Hematopoietic multipotent progenitor cell treated with erythropoietin and hydrocortisone succinate and interleukin-3 and kit ligand, for 4 days (in vitro differentiated cells): ENCODE results near the gene PUS10.
"Not testable (repeated sequence)": the region's sequence is repeated elsewhere in the genome, so short reads cannot be mapped to it uniquely, and the experiment has no call there.

ENCODE experiments used
- DNase-seq: peaks from one replicate; pipeline ENCODE4 v3.0.0-alpha.2; 2015

Gene PUS10

GRCh38 chr2:60965499-60965785, 52.6 kb downstream of the PUS10 start:
- no peak for DNase-seq

GRCh38 chr2:60964651-60965498, 53.2 kb downstream of the PUS10 start:
- peak; percentile 41 for DNase-seq

- peak; percentile 9 for DNase-seq
Observed at GRCh38 chr2:60963190-60963589, 54.9 kb downstream of the PUS10 start.

GRCh38 chr2:60962528-60962927, 55.5 kb downstream of the PUS10 start:
- peak; percentile 53 for DNase-seq

- peak; percentile 54 for DNase-seq
Observed at GRCh38 chr2:60961457-60961856, 56.6 kb downstream of the PUS10 start.

GRCh38 chr2:60960706-60961105, 57.3 kb downstream of the PUS10 start:
- DNase-seq = no peak

GRCh38 chr2:60959501-60959900, 58.6 kb downstream of the PUS10 start:
- no peak for DNase-seq

- DNase-seq = no peak
Observed at GRCh38 chr2:60958800-60959199, 59.3 kb downstream of the PUS10 start.

GRCh38 chr2:60958361-60958760, 59.7 kb downstream of the PUS10 start:
- no peak for DNase-seq

GRCh38 chr2:60957643-60958042, 60.4 kb downstream of the PUS10 start:
- DNase-seq = no peak

GRCh38 chr2:60957224-60957623, 60.8 kb downstream of the PUS10 start:
- DNase-seq = no peak

- DNase-seq = no peak
Observed at GRCh38 chr2:60954139-60954538, 63.9 kb downstream of the PUS10 start.

- peak; percentile 78 for DNase-seq
Observed at GRCh38 chr2:60948926-60949579, 69.0 kb downstream of the PUS10 start.

GRCh38 chr2:60948161-60948560, 69.9 kb downstream of the PUS10 start:
- DNase-seq = no peak

- no peak for DNase-seq
Observed at GRCh38 chr2:60947056-60947455, 71.0 kb downstream of the PUS10 start.

GRCh38 chr2:60945341-60945740, 72.7 kb downstream of the PUS10 start:
- no peak for DNase-seq

- DNase-seq = no peak
Observed at GRCh38 chr2:60939622-60940021, 78.4 kb downstream of the PUS10 start.

- DNase-seq = no peak
Observed at GRCh38 chr2:60938301-60938700, 79.8 kb downstream of the PUS10 start.

- DNase-seq = no peak
Observed at GRCh38 chr2:60936757-60937156, 81.3 kb downstream of the PUS10 start.

- no peak for DNase-seq
Observed at GRCh38 chr2:60934165-60934722, 83.8 kb downstream of the PUS10 start.

GRCh38 chr2:60932954-60933353, 85.1 kb downstream of the PUS10 start:
- no peak for DNase-seq

GRCh38 chr2:60932061-60932460, 86.0 kb downstream of the PUS10 start:
- DNase-seq = not testable (repeated sequence)

GRCh38 chr2:60926741-60927552, 91.1 kb downstream of the PUS10 start:
- peak; percentile 80 for DNase-seq
